Activated T-helper 1 cell treated with anti-CD3 and anti-CD28 coated beads, Interleukin-2, amount 50 U/mL, for 16 hours (primary cell): ENCODE results near the gene INF2.
A peak's percentile ranks its signal among the peaks of the same experiment; 100 is the strongest.

Experiments used
- DNase-seq, 2 donors: peaks; one replicate each; pipeline ENCODE4 v3.0.0-alpha.2; 2020; ENCODE audit warnings: low read depth in 1 of 2, low spot score in 1 of 2

The INF2 gene

DNA sequence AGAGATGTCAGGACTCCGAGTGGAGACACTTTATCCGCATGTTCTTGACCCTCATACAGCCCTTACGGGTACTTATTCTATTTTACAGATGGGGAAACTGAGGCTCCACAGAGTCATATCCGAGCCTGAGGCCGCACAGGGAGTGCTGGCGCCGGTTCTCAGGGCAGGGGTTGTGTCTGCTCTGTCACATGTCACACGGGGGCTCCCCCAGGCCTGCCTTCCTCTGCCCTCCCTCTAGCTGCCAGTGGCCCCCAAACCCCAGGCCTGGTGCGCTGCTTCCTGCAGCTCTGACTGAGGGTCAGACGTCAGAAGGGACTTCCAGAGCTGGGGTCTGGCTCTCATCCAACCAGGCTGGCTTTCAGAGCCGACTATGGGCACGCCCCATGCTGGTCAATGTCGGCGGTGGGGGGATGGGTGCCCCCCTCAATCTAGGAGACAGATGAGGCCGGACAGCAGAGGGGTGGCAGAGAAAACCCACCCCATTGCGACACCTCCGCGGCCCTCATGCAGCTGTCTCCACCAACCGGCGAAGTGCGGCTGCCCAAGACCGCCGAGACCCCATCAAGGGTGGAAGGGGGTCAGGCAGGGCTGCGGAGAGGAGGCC lies 811 bp upstream of the INF2 start:
- DNase-seq = no peak

- no peak for DNase-seq
Observed at GRCh38 chr14:104689881-104690711, 678 bp downstream of the INF2 start.

GRCh38 chr14:104690861-104691455 lies 1.5 kb downstream of the INF2 start:
- DNase-seq = no peak

DNA sequence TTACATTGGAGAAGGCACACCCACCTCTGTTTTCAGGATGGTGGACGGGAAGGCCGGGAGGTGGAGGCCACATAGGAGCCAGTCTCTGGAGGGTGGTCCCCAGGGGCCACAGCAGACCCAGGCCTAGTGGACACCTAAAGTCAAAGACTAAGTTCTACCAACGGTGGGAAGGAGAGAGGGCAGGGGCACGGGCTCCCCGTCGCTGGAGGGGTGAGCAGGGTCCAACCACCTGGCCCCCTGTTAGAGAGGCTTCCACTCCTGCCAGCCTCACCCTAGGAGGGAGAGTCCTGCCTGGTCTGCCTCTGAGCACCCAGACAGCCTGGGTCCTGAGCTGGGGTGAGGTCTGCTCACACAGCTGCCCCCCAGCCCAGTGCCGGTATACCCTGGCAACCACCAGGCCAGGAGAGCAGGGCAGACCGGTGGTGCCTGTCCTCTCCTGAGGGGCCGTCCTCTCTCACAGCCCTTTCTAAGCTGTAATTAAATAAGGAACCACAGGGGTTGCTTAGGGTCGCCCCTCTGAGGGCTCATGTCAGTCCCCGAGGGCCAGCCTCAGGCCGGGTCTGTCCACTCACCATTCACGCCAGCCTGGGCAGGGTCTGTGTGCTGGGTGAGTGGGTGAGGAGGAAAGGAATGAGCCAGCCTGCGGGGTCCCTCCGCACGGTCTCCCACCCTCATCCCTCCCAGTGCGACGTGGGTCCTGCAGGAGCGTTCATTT lies 2.3 kb downstream of the INF2 start:
- no peak for DNase-seq

GRCh38 chr14:104692261-104692938 lies 3.0 kb downstream of the INF2 start:
- DNase-seq = no peak

DNA sequence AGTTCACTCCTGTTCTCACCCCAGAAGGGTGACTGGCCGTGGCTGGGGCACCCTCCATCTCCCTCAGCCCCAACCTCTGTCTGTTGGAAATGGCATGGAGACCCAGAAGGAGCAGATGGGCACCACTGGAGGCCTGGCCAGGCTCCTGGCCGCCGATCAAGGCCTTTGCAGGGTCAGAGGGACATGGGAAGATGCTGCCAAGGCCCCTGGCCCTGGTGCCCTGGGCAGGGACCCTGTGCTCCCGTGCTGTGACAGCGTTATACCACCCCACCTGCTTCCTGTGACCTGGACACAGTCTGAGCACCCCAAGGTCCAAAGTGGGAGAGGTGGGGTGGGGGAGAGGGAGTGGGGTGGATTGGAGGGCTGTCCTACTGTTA lies 3.5 kb downstream of the INF2 start:
- no peak for DNase-seq

DNA sequence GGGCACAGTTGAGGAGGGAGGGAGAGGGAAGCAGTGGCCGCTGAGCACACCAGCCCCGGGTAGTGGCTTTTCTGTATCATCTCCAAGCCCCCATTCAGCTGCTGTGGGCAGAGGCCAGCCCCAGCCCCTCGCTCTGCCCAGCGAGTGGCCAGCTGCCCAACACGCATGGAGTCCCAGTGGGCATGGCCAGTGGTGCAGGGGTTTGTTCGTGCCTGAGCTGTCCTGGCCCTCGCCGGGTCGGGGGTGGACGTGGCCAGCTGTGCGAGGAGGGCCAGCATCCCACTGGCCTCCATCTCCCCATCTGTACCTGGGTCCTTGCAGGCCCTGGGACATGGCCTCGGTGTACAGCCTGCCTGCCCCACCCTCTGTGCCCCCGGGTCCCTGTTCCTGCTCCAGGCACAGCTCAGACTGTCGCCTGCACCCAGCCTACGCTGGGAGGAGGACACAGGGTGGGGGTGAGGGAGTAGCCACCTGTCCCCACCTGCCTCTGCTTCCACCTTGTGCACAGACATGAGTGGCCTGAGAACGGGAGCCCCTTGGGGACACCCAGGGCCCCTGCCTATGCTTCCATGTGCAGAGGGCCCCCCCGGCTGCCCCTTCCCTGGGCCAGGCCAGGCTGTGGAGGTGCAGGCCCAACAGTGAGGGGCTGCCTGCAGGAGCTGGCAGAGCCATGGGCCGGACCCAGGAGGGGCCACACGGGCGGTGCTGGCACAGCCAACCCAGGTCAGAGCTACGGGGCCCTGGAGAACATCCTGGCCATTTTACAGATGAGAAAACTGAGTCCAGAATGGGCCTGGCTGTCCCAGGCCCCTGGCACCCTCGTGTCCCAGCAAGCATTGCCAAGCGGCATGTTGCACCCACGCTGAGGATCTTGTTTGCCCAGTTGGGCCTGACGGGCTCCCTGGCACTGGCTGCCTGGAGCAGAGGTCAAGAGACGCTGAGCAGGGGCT lies 4.3 kb downstream of the INF2 start:
- no peak for DNase-seq

DNA sequence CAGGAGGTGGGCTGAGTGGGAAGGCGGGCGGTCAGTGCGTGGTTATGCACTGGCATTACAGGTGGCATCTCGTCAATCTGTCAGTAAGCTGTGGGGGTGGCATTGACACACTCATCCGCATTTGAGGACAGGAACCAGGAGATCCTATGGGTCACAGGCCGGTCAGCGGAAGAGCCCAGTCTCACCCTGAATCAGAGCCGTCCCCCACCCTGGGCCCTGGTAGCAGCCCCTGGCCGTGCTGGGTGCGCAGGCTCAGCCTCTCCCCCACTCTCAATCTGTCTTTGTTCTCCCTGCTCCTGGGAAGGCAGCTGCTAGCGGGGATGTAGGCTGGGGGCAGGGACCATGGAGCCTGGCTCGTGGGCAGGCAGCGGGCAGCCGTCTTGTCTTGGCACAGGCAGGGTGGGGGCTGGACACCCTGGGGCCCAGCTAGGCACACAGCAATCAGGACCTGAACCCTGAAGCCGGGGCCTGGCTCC lies 5.1 kb downstream of the INF2 start:
- DNase-seq = no peak

GRCh38 chr14:104694991-104695659 lies 5.7 kb downstream of the INF2 start:
- peak in 1 of 2 donors; percentile 20 for DNase-seq

- DNase-seq = no peak
Observed at GRCh38 chr14:104695660-104696000, 6.2 kb downstream of the INF2 start.

DNA sequence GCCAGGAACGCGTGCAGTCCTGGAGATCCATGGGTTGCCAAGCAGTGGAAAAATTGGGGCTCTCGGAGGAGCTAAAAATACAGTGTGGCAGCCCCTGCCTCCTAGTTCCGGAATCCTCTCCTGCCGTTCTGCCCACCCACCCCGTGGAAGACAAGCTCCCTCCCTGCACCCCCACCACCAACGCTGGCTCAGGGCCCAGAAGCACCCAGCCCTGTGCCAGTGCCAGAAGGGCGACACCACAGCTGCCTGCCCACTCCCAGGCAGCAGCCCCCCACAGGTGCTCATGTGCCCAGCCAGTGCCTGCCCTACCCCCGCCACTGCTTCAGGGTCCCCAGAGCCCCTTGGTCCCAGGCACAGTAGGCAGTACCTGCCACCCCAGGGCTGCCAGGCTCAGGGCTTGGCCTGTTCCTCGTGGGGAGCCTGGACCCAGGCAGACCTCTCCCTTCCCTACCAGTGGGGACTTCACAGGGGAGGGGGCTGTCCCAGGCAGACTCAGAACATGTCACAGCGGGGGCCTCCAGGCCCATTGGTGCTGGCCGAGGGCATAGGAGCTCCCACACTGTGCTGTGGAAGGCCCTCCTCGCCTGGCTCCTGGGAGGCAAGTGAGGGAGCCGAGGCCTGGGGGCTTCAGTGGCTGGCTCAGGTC lies 7.4 kb downstream of the INF2 start:
- DNase-seq = no peak

DNA sequence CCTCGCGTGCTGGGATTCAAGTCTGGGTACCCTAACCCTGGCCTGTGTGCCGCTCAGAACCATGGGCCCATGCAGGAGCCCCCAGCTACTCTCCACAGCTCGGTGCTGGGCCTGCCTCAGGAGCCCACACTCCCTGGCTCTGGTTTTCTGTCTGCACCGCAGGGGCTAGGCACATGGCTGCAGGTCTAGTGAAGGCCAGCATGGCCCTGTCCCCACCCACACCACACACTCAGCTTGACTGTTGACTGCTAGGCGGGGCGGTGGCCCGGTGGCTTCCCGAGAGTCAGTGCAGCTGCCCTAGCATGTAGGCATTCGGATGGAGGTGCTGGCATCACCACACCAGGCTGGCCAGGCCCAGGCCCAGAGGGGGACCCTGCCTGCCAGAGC lies 7.9 kb downstream of the INF2 start:
- no peak for DNase-seq

- DNase-seq = no peak
Observed at GRCh38 chr14:104697892-104698583, 8.6 kb downstream of the INF2 start.

DNA sequence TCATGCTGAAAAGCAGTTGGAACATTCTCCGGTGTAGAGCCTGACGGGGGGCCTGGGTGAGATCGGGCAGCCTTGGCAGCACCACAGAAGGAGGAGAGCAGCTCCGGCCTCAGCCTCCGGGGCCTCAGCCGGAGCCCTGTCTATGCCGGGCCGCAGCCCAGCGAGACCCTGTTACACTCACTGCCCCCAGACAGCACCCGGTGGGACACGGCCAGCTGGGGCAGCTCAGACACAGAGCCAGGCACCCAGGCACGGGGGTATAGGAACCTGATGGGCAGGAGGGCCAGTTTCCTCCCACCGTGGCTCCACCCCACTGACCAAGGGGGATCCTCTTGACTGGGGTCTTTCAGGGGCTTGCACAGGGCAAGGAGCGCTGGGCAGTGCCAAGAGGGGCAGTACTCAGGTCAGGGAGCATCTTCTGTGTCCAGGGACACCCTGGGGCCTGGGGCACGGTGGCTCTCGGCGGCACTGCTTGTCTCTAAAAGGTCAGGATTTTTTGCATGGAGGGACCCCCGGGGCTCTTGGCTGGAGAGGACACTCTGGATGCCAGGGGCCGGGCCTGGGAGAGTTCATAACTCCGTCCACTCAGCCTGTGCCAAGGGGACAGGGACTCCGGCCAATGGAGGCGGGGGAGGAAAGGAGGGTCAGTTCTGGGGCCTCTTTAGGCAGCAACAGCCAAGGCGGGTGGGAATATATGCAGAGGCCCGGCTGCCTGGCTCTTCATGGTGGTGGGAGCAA lies 9.4 kb downstream of the INF2 start:
- DNase-seq = no peak

DNA sequence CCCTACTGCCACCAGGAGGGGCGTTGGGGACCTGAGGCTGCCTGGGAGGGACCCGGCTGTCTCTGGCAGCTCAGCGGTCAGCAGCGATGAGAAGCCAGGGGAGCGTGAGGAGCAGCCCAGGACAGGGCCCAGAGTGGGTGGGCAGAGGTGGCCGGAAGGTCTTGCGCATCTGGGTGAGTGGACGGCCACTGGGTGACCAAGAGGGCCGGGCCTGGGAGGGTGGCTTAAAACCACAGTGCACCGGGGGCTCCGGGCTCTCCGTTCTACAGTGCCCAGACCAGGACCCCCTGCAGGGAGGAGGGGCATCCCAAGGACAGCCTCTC lies 10.0 kb downstream of the INF2 start:
- DNase-seq = no peak

DNA sequence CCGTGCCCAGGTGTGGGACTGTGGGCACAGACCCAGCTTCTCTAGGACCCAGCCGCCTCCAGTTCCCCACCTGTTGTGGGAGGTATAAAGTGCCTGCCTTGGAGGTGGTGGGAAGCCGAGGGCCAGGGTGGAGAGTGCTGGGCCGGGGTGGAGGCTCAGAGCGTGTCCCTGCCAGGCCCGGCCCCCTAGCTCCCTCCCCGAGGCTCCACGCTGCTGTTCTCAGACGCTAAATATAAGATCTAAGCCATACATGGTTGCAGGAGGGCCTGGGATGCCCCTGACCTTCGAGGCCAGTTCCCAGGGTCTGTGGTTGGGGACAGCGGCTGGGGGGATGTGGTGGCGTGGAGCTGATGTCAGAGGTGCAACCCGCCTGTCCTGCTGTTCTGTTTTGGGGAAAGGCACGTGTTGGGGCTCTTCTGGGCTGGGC lies 10.8 kb downstream of the INF2 start:
- DNase-seq = no peak

- no peak for DNase-seq
Observed at GRCh38 chr14:104700747-104701217, 11.4 kb downstream of the INF2 start.
